Measurements from ENCODE around the gene ARID1A. TPM values are rescaled to one million over a fixed set of nuclear protein-coding genes. Genes with fewer than 3 reads are reported as not detected.

Gene ARID1A
- total RNA-seq, 1 donor, result 22.8 TPM

GRCh38 chr1:26774462-26774861 is 78.6 kb downstream of the ARID1A start:
- Histone ChIP-seq H2AFZ (ENCODE audit: low read length) (no peak overlapping the region), H3K36me3 (ENCODE audit: insufficient read depth, low read length) (peaks cover 81% of the 10 kb centered on the region), H3K4me2 (ENCODE audit: insufficient read depth, low read length) (no peak overlapping the region), H3K27ac (ENCODE audit: low read depth, low read length) (peak overlapping the region; percentile 94), H3K4me1 (ENCODE audit: insufficient read depth, low read length) (peaks cover 33% of the 10 kb centered on the region), H3K4me3 (ENCODE audit: insufficient read depth, low read length) (no peak overlapping the region), H4K20me1 (ENCODE audit: insufficient read depth, low read length) (peaks cover 11% of the 10 kb centered on the region), H3K27me3 (ENCODE audit: insufficient read depth, low read length) (no peaks in the 10 kb centered on the region), H3K9me3 (ENCODE audit: low read depth, low read length) (no peaks in the 10 kb centered on the region), H3K79me2 (ENCODE audit: insufficient read depth, low read length) (peaks cover 30% of the 10 kb centered on the region)
- no peak for DNase-seq (ENCODE audit: insufficient read length, low spot score, missing footprints)
- no peak for TF ChIP-seq CTCF (IDR thresholded peaks at IDR 0.05; ENCODE audit: extremely low read depth, low read depth, low read length)

GRCh38 chr1:26775666-26776065 is 79.9 kb downstream of the ARID1A start:
- Histone ChIP-seq H3K9me3 (ENCODE audit: low read depth, low read length) (no peaks in the 10 kb centered on the region), H3K79me2 (ENCODE audit: insufficient read depth, low read length) (peaks cover 39% of the 10 kb centered on the region), H2AFZ (ENCODE audit: low read length) (no peak overlapping the region), H3K27me3 (ENCODE audit: insufficient read depth, low read length) (no peaks in the 10 kb centered on the region), H3K36me3 (ENCODE audit: insufficient read depth, low read length) (peaks cover 83% of the 10 kb centered on the region), H4K20me1 (ENCODE audit: insufficient read depth, low read length) (peaks cover 15% of the 10 kb centered on the region), H3K27ac (ENCODE audit: low read depth, low read length) (no peak overlapping the region), H3K4me3 (ENCODE audit: insufficient read depth, low read length) (no peak overlapping the region), H3K4me1 (ENCODE audit: insufficient read depth, low read length) (peaks cover 31% of the 10 kb centered on the region), H3K4me2 (ENCODE audit: insufficient read depth, low read length) (no peak overlapping the region)
- no peak for TF ChIP-seq CTCF (IDR thresholded peaks at IDR 0.05; ENCODE audit: extremely low read depth, low read depth, low read length)
- DNase-seq (ENCODE audit: insufficient read length, low spot score, missing footprints), result no peak

- TF ChIP-seq CTCF (IDR thresholded peaks at IDR 0.05; ENCODE audit: extremely low read depth, low read depth, low read length), result no peak
These were observed 83.4 kb downstream of the ARID1A start for GRCh38 chr1:26779098-26779668.

GRCh38 chr1:26780344-26780957 is 84.6 kb downstream of the ARID1A start:
- Histone ChIP-seq H4K20me1 (ENCODE audit: insufficient read depth, low read length) (peaks cover 5% of the 10 kb centered on the region), H3K4me1 (ENCODE audit: insufficient read depth, low read length) (peaks cover 23% of the 10 kb centered on the region), H3K27ac (ENCODE audit: low read depth, low read length) (peak overlapping the region; percentile 13), H3K9me3 (ENCODE audit: low read depth, low read length) (no peaks in the 10 kb centered on the region), H3K4me2 (ENCODE audit: insufficient read depth, low read length) (no peak overlapping the region), H2AFZ (ENCODE audit: low read length) (no peak overlapping the region), H3K4me3 (ENCODE audit: insufficient read depth, low read length) (no peak overlapping the region), H3K79me2 (ENCODE audit: insufficient read depth, low read length) (peaks cover 35% of the 10 kb centered on the region), H3K27me3 (ENCODE audit: insufficient read depth, low read length) (no peaks in the 10 kb centered on the region), H3K36me3 (ENCODE audit: insufficient read depth, low read length) (peaks cover 76% of the 10 kb centered on the region)
- peak; percentile 43 for DNase-seq (ENCODE audit: insufficient read length, low spot score, missing footprints)
- TF ChIP-seq CTCF (IDR thresholded peaks at IDR 0.05; ENCODE audit: extremely low read depth, low read depth, low read length), result no peak

More at GRCh38 chr1:26779098-26779668, 83.4 kb downstream of the ARID1A start:
- no peak overlapping the region for H3K27ac ChIP-seq (ENCODE audit: low read depth, low read length)
- peaks cover 5% of the 10 kb centered on the region for H4K20me1 ChIP-seq (ENCODE audit: insufficient read depth, low read length)
- H3K9me3 ChIP-seq (ENCODE audit: low read depth, low read length), result no peaks in the 10 kb centered on the region
- no peaks in the 10 kb centered on the region for H3K27me3 ChIP-seq (ENCODE audit: insufficient read depth, low read length)
- H3K79me2 ChIP-seq (ENCODE audit: insufficient read depth, low read length), result peaks cover 46% of the 10 kb centered on the region
- peaks cover 16% of the 10 kb centered on the region for H3K4me1 ChIP-seq (ENCODE audit: insufficient read depth, low read length)
- H3K4me3 ChIP-seq (ENCODE audit: insufficient read depth, low read length), result no peak overlapping the region
- no peak for DNase-seq (ENCODE audit: insufficient read length, low spot score, missing footprints)
- H3K4me2 ChIP-seq (ENCODE audit: insufficient read depth, low read length), result no peak overlapping the region
- no peak overlapping the region for H2AFZ ChIP-seq (ENCODE audit: low read length)
- peaks cover 88% of the 10 kb centered on the region for H3K36me3 ChIP-seq (ENCODE audit: insufficient read depth, low read length)

Measured in osteoblast (primary cell).